Right cardiac atrium (tissue), 5 donors: ENCODE measurements around the gene APOBEC3A. TPM values are rescaled to one million over a fixed set of nuclear protein-coding genes. Genes with fewer than 3 reads are reported as not detected.
"Not testable (repeated sequence)": the region's sequence is repeated elsewhere in the genome, so short reads cannot be mapped to it uniquely, and the experiment has no call there.

Source experiments
- ATAC-seq, 2 donors: fragments of 200-7000 bp; cut with Tn5 transposase; one replicate each; pipeline versions ENCODE4 v1.8.0 to v1.9.1; 2020; ENCODE audit warnings: moderate library complexity in 2 of 2, mild to moderate bottlenecking in 1 of 2
- DNase-seq, 3 donors: peaks; one replicate each; pipeline ENCODE4 v3.0.0-alpha.2; 2020
- H3K27ac ChIP-seq: one replicate; pipeline ENCODE4 v1.5.1; 2013; ENCODE audit warnings: mild to moderate bottlenecking, low read length, control low read depth, moderate library complexity
- H3K27me3 ChIP-seq: one replicate; pipeline ENCODE4 v1.6.1; 2013; ENCODE audit not compliant: control insufficient read depth, insufficient read depth
- H3K4me1 ChIP-seq: one replicate; pipeline ENCODE4 v1.6.1; 2013; ENCODE audit warnings: low read length; ENCODE audit not compliant: control insufficient read depth, insufficient read depth
- H3K4me3 ChIP-seq: one replicate; pipeline ENCODE4 v1.5.1; 2013; ENCODE audit warnings: low read length, control low read depth
- H3K9me3 ChIP-seq: one replicate; pipeline ENCODE4 v1.6.1; 2013; ENCODE audit warnings: low read length; ENCODE audit not compliant: control insufficient read depth
- WGBS: extraction: QIAGEN DNeasy Blood & Tissue Kit; methylation state at CpG from one replicate; pipeline ENCODE4 v1.1.7; 2013; 5-methylcytosine and 5-hydroxymethylcytosine counted together
- intact Hi-C, 4 donors: fragments of 100-400 bp; cut with DNase I; formaldehyde crosslinking; loops; one replicate each; pipeline versions ENCODE4 v1.11.0 to v1.14.0; 2022 to 2023
- polyA plus RNA-seq: library from polyadenylated mRNA; stranded (reverse); fragments of 200-250 nt; gene quantifications from one replicate; pipeline ENCODE4 v1.2.3, GENCODE V29; 2013
- total RNA-seq, 4 donors: library from RNA; stranded (reverse); fragmentation: NEBNext Ultra II Directional; extraction: Animal tissue kit (Norgen Biotek cat#: 25700); gene quantifications; one replicate each; pipeline ENCODE4 v1.2.1, GENCODE V29; 2021
- donor health status: healthy with polysubstance abuse.
- donor health status: DM: no; HTN: yes; CAD: no.
- donor health status: DM: no; HTN: no; CAD: no.
- donor health status: DM: no; HTN: yes; CAD: no; lungs with severe emphysema.
- donor health status: DM: yes; HTN: yes; CAD: no.

APOBEC3A gene
- total and polyA plus RNA-seq, 5 donors = 0.14 to 0.94 (median 0.58) TPM

GRCh38 chr22:38959590-38959989 lies 2.2 kb downstream of the APOBEC3A start:
- Histone ChIP-seq H3K4me1 (no peaks in the 10 kb centered on the region), H3K4me3 (no peak overlapping the region), H3K9me3 (no peaks in the 10 kb centered on the region), H3K27me3 (no peaks in the 10 kb centered on the region), H3K27ac (no peak overlapping the region)
- intact Hi-C loops = no loop called here
- ATAC-seq (no peak), DNase-seq (no peak)
- 84% methylated on average over 8 of the region's 8 CpGs for WGBS

GRCh38 chr22:38960673-38961072 lies 3.3 kb downstream of the APOBEC3A start:
- 84% methylated on average over 4 of the region's 4 CpGs for WGBS
- intact Hi-C loops, H3K27ac ChIP-seq, H3K27me3 ChIP-seq, H3K4me1 ChIP-seq, H3K4me3 ChIP-seq, H3K9me3 ChIP-seq, DNase-seq, ATAC-seq: not testable (repeated sequence)

- H3K27ac ChIP-seq, H3K4me3 ChIP-seq, H3K4me1 ChIP-seq, H3K27me3 ChIP-seq, H3K9me3 ChIP-seq, DNase-seq, intact Hi-C loops: not testable (repeated sequence)
- ATAC-seq = peak; percentile 37 to 85
- 21% methylated on average over 11 of the region's 11 CpGs for WGBS
Measured at GRCh38 chr22:38963291-38963738, 5.9 kb downstream of the APOBEC3A start.

- WGBS = 48% methylated on average over 9 of the region's 9 CpGs
- no peak overlapping the region for H3K4me3 ChIP-seq
- H3K9me3 ChIP-seq = no peaks in the 10 kb centered on the region
- no peak overlapping the region for H3K27ac ChIP-seq
- H3K4me1 ChIP-seq = no peaks in the 10 kb centered on the region
- no peaks in the 10 kb centered on the region for H3K27me3 ChIP-seq
- ATAC-seq = peak in 1 of 2 donors; percentile 23
- DNase-seq = no peak
- intact Hi-C loops = no loop called here
Measured at GRCh38 chr22:38963872-38964271, 6.5 kb downstream of the APOBEC3A start.

- intact Hi-C loops = no loop called here
- no peak for DNase-seq
- Histone ChIP-seq H3K9me3 (no peaks in the 10 kb centered on the region), H3K27ac (no peak overlapping the region), H3K4me3 (no peak overlapping the region), H3K27me3 (no peaks in the 10 kb centered on the region), H3K4me1 (no peaks in the 10 kb centered on the region)
- WGBS = 88% methylated on average over 7 of the region's 7 CpGs
- ATAC-seq = no peak
Measured at GRCh38 chr22:38964306-38964705, 6.9 kb downstream of the APOBEC3A start.

- WGBS = 79% methylated on average over 4 of the region's 4 CpGs
- ATAC-seq = no peak
Measured at GRCh38 chr22:38964989-38965388, 7.6 kb downstream of the APOBEC3A start.

GRCh38 chr22:38965614-38966379 lies 8.4 kb downstream of the APOBEC3A start:
- H3K4me1 ChIP-seq = no peaks in the 10 kb centered on the region
- H3K27ac ChIP-seq = no peak overlapping the region
- no peaks in the 10 kb centered on the region for H3K27me3 ChIP-seq
- ATAC-seq (no peak), DNase-seq (no peak)
- 68% methylated on average over 14 of the region's 14 CpGs for WGBS
- H3K4me3 ChIP-seq = no peak overlapping the region
- no peaks in the 10 kb centered on the region for H3K9me3 ChIP-seq
- intact Hi-C loops = no loop called here

More at GRCh38 chr22:38964989-38965388, 7.6 kb downstream of the APOBEC3A start:
- no peak overlapping the region for H3K4me3 ChIP-seq
- H3K4me1 ChIP-seq = no peaks in the 10 kb centered on the region
- H3K27me3 ChIP-seq = no peaks in the 10 kb centered on the region
- DNase-seq = no peak
- intact Hi-C loops = no loop called here
- no peaks in the 10 kb centered on the region for H3K9me3 ChIP-seq
- H3K27ac ChIP-seq = no peak overlapping the region

GRCh38 chr22:38966380-38966702 lies 8.9 kb downstream of the APOBEC3A start:
- intact Hi-C loops = no loop called here
- WGBS = 38% methylated on average over 5 of the region's 5 CpGs
- Histone ChIP-seq H3K9me3 (no peaks in the 10 kb centered on the region), H3K4me3 (no peak overlapping the region), H3K4me1 (no peaks in the 10 kb centered on the region), H3K27ac (no peak overlapping the region), H3K27me3 (no peaks in the 10 kb centered on the region)
- DNase-seq (no peak), ATAC-seq (no peak)

GRCh38 chr22:38966942-38967341 lies 9.5 kb downstream of the APOBEC3A start:
- ATAC-seq (no peak), DNase-seq (no peak)
- Histone ChIP-seq H3K9me3 (no peaks in the 10 kb centered on the region), H3K27ac (no peak overlapping the region), H3K4me1 (no peaks in the 10 kb centered on the region), H3K27me3 (no peaks in the 10 kb centered on the region), H3K4me3 (no peak overlapping the region)
- intact Hi-C loops = no loop called here
- 86% methylated on average over 7 of the region's 7 CpGs for WGBS

GRCh38 chr22:38967451-38968450 lies 10.3 kb downstream of the APOBEC3A start:
- Histone ChIP-seq H3K9me3 (no peaks in the 10 kb centered on the region), H3K27ac (no peak overlapping the region), H3K27me3 (no peaks in the 10 kb centered on the region), H3K4me3 (no peak overlapping the region), H3K4me1 (no peaks in the 10 kb centered on the region)
- intact Hi-C loops = no loop called here
- peak in 1 of 3 donors; percentile 72 for DNase-seq
- 71% methylated on average over 15 of the region's 15 CpGs for WGBS
- peak; percentile 29 to 42 for ATAC-seq

GRCh38 chr22:38968801-38969200 lies 11.4 kb downstream of the APOBEC3A start:
- Histone ChIP-seq H3K27me3 (no peaks in the 10 kb centered on the region), H3K27ac (no peak overlapping the region), H3K4me1 (no peaks in the 10 kb centered on the region), H3K4me3 (no peak overlapping the region), H3K9me3 (no peaks in the 10 kb centered on the region)
- intact Hi-C loops = no loop called here
- 78% methylated on average over 11 of the region's 11 CpGs for WGBS
- ATAC-seq (no peak), DNase-seq (no peak)
